GM18507 (cell line): ENCODE measurements around the gene KCNMA1.

Source experiments
- DNase-seq: peaks from one replicate; pipeline ENCODE4 v3.0.0; 2011; ENCODE audit warnings: low read depth; ENCODE audit not compliant: insufficient read length; ENCODE audit errors: extremely low spot score
- FAIRE-seq: peaks from 2 replicates; lab custom pipeline; 2011; peaks lifted over from hg19 to GRCh38; lab: Jason Lieb, UNC

Gene KCNMA1

GRCh38 chr10:77286531-77287508 lies 350.8 kb downstream of the KCNMA1 start:
- FAIRE-seq (no peak), DNase-seq (no peak)

- DNase-seq (no peak), FAIRE-seq (no peak)
These were observed 352.0 kb downstream of the KCNMA1 start for GRCh38 chr10:77285529-77286182.

- FAIRE-seq = no peak
These were observed 352.8 kb downstream of the KCNMA1 start for GRCh38 chr10:77284797-77285196.

GRCh38 chr10:77283326-77283725 lies 354.3 kb downstream of the KCNMA1 start:
- no peak for DNase-seq
- FAIRE-seq = no peak

More at GRCh38 chr10:77284797-77285196, 352.8 kb downstream of the KCNMA1 start:
- DNase-seq = no peak

- no peak for DNase-seq
- no peak for FAIRE-seq
These were observed 355.4 kb downstream of the KCNMA1 start for GRCh38 chr10:77282163-77282562.

- FAIRE-seq (no peak), DNase-seq (no peak)
These were observed 355.9 kb downstream of the KCNMA1 start for GRCh38 chr10:77281719-77282118.

GRCh38 chr10:77279207-77279606 lies 358.4 kb downstream of the KCNMA1 start:
- no peak for DNase-seq
- FAIRE-seq = no peak

GRCh38 chr10:77274046-77274795 lies 363.4 kb downstream of the KCNMA1 start:
- no peak for FAIRE-seq
- DNase-seq = no peak

GRCh38 chr10:77269163-77269562 lies 368.4 kb downstream of the KCNMA1 start:
- no peak for FAIRE-seq

GRCh38 chr10:77268721-77269120 lies 368.9 kb downstream of the KCNMA1 start:
- no peak for FAIRE-seq
- DNase-seq = no peak

More at GRCh38 chr10:77269163-77269562, 368.4 kb downstream of the KCNMA1 start:
- DNase-seq = no peak

- DNase-seq = no peak
- no peak for FAIRE-seq
These were observed 369.6 kb downstream of the KCNMA1 start for GRCh38 chr10:77267703-77268675.

- DNase-seq (no peak), FAIRE-seq (no peak)
These were observed 371.4 kb downstream of the KCNMA1 start for GRCh38 chr10:77266242-77266641.

- FAIRE-seq (no peak), DNase-seq (no peak)
These were observed 373.1 kb downstream of the KCNMA1 start for GRCh38 chr10:77264527-77264926.

- DNase-seq = no peak
- FAIRE-seq = no peak
These were observed 373.5 kb downstream of the KCNMA1 start for GRCh38 chr10:77264107-77264506.

GRCh38 chr10:77263700-77264099 lies 373.9 kb downstream of the KCNMA1 start:
- no peak for FAIRE-seq
- no peak for DNase-seq

GRCh38 chr10:77261146-77261545 lies 376.5 kb downstream of the KCNMA1 start:
- DNase-seq = no peak
- FAIRE-seq = no peak

GRCh38 chr10:77259171-77259874 lies 378.3 kb downstream of the KCNMA1 start:
- no peak for FAIRE-seq

GRCh38 chr10:77256346-77256745 lies 381.3 kb downstream of the KCNMA1 start:
- no peak for DNase-seq
- FAIRE-seq = no peak

More at GRCh38 chr10:77259171-77259874, 378.3 kb downstream of the KCNMA1 start:
- no peak for DNase-seq
